ENCODE data around the gene ITPRIP. TPM values are rescaled to one million over a fixed set of nuclear protein-coding genes. Genes with fewer than 3 reads are reported as not detected.

The ITPRIP gene
- total and polyA plus RNA-seq, 4 donors = 21.7 to 44.7 (median 29.9) TPM

GRCh38 chr10:104279550-104280259 lies 58.6 kb downstream of the ITPRIP start:
- H3K27me3 ChIP-seq (ENCODE audit: control insufficient read depth in 3 of 3, insufficient read depth in 3 of 3, low read length in 2 of 3) = no peaks in the 10 kb centered on the region
- H3K4me3 ChIP-seq = no peak overlapping the region

DNA sequence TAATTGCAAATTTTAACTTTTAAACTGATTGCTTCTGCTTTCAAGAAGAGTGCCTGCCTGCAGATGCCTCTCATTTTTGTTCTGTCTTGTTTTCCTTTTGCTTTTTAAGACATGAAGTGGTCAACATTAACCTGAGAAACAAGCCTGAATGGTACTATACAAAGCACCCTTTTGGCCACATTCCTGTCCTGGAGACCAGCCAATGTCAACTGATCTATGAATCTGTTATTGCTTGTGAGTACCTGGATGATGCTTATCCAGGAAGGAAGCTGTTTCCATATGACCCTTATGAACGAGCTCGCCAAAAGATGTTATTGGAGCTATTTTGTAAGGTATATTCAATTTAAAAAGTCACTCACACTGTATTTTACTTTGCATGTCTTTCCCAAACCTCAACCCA lies 60.5 kb downstream of the ITPRIP start:
- Histone ChIP-seq H3K9ac (ENCODE audit: insufficient read depth in 1 of 2, low read length in 2 of 2) (no peak overlapping the region), H3K27me3 (ENCODE audit: control insufficient read depth in 3 of 3, insufficient read depth in 3 of 3, low read length in 2 of 3) (no peaks in the 10 kb centered on the region)
- TF ChIP-seq, protein P1, sequence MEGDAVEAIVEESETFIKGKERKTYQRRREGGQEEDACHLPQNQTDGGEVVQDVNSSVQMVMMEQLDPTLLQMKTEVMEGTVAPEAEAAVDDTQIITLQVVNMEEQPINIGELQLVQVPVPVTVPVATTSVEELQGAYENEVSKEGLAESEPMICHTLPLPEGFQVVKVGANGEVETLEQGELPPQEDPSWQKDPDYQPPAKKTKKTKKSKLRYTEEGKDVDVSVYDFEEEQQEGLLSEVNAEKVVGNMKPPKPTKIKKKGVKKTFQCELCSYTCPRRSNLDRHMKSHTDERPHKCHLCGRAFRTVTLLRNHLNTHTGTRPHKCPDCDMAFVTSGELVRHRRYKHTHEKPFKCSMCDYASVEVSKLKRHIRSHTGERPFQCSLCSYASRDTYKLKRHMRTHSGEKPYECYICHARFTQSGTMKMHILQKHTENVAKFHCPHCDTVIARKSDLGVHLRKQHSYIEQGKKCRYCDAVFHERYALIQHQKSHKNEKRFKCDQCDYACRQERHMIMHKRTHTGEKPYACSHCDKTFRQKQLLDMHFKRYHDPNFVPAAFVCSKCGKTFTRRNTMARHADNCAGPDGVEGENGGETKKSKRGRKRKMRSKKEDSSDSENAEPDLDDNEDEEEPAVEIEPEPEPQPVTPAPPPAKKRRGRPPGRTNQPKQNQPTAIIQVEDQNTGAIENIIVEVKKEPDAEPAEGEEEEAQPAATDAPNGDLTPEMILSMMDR (IDR thresholded peaks at IDR 0.05; ENCODE audit: control extremely low read depth, extremely low read depth) = no peak

More at GRCh38 chr10:104279550-104280259, 58.6 kb downstream of the ITPRIP start:
- Histone ChIP-seq H3K4me1 (ENCODE audit: control insufficient read depth in 5 of 5, insufficient read depth in 5 of 5, low read length in 5 of 5) (peaks cover 0 to 10% (median 0%) of the 10 kb centered on the region in 5 donors), H3K27ac (ENCODE audit: low read depth in 1 of 2, low read length in 1 of 2) (no peak overlapping the region), H3K9ac (ENCODE audit: insufficient read depth in 1 of 2, low read length in 2 of 2) (no peak overlapping the region), H3K9me3 (ENCODE audit: control insufficient read depth in 4 of 4, insufficient read depth in 3 of 4, low read length in 3 of 4) (no peaks in the 10 kb centered on the region), H3K36me3 (ENCODE audit: control insufficient read depth in 4 of 4, insufficient read depth in 4 of 4, low read length in 4 of 4) (no peaks in the 10 kb centered on the region)
- no peak for ATAC-seq (ENCODE audit: insufficient read depth, low FRiP score)
- no peak for DNase-seq
- 94 to 97% methylated on average over 3 of the region's 3 CpGs for WGBS, 2 donors
- TF ChIP-seq, protein P1 (IDR thresholded peaks at IDR 0.05; ENCODE audit: control extremely low read depth, extremely low read depth) = no peak

GRCh38 chr10:104276192-104276591 lies 62.1 kb downstream of the ITPRIP start:
- ATAC-seq (ENCODE audit: insufficient read depth, low FRiP score) (no peak), DNase-seq (no peak)
- TF ChIP-seq, protein P1 (IDR thresholded peaks at IDR 0.05; ENCODE audit: control extremely low read depth, extremely low read depth) = no peak
- H3K27me3 ChIP-seq (ENCODE audit: control insufficient read depth in 3 of 3, insufficient read depth in 3 of 3, low read length in 2 of 3) = no peaks in the 10 kb centered on the region
- no peaks in the 10 kb centered on the region for H3K36me3 ChIP-seq (ENCODE audit: control insufficient read depth in 4 of 4, insufficient read depth in 4 of 4, low read length in 4 of 4)
- H3K4me1 ChIP-seq (ENCODE audit: control insufficient read depth in 5 of 5, insufficient read depth in 5 of 5, low read length in 5 of 5) = peaks cover 0 to 13% (median 0%) of the 10 kb centered on the region in 5 donors
- 76 to 92% methylated on average over 1 of the region's 1 CpG for WGBS, 2 donors
- no peak overlapping the region for H3K9ac ChIP-seq (ENCODE audit: insufficient read depth in 1 of 2, low read length in 2 of 2)
- H3K4me3 ChIP-seq = no peak overlapping the region
- H3K9me3 ChIP-seq (ENCODE audit: control insufficient read depth in 4 of 4, insufficient read depth in 3 of 4, low read length in 3 of 4) = no peaks in the 10 kb centered on the region
- no peak overlapping the region for H3K27ac ChIP-seq (ENCODE audit: low read depth in 1 of 2, low read length in 1 of 2)

More for the DNA sequence above, 60.5 kb downstream of the ITPRIP start:
- DNase-seq = peak in 1 of 3 donors; percentile 23
- H3K4me1 ChIP-seq (ENCODE audit: control insufficient read depth in 5 of 5, insufficient read depth in 5 of 5, low read length in 5 of 5) = peaks cover 0 to 13% (median 0%) of the 10 kb centered on the region in 5 donors
- H3K36me3 ChIP-seq (ENCODE audit: control insufficient read depth in 4 of 4, insufficient read depth in 4 of 4, low read length in 4 of 4) = no peaks in the 10 kb centered on the region
- ATAC-seq (ENCODE audit: insufficient read depth, low FRiP score) = no peak
- H3K27ac ChIP-seq (ENCODE audit: low read depth in 1 of 2, low read length in 1 of 2) = no peak overlapping the region
- no peaks in the 10 kb centered on the region for H3K9me3 ChIP-seq (ENCODE audit: control insufficient read depth in 4 of 4, insufficient read depth in 3 of 4, low read length in 3 of 4)
- 57 to 68% methylated on average over 2 of the region's 2 CpGs for WGBS, 2 donors
- H3K4me3 ChIP-seq = no peak overlapping the region
